ENCODE data around the gene LYRM4. TPM values are rescaled to one million over a fixed set of nuclear protein-coding genes. Genes with fewer than 3 reads are reported as not detected.

The LYRM4 gene
- total and polyA plus RNA-seq, 9 of the 15 experiments (the other 6 are each of a cell fraction or from before 2014, with no cell fraction given), result 24.2 to 69.4 (median 41.8) TPM

GRCh38 chr6:5300206-5300764 lies 39.5 kb upstream of the LYRM4 start (continued):
- TF ChIP-seq ZNF212 (CRISPR knock-in tag; IDR thresholded peaks at IDR 0.05) (no peak), HINFP (tag; conservative IDR thresholded peaks at IDR 0.05; ENCODE audit: low read depth) (no peak), FOSL1 (tag; conservative IDR thresholded peaks at IDR 0.05) (0 out of 2 replicates have a peak, but pooled peaks have one; percentile 63), RERE (CRISPR knock-in tag; IDR thresholded peaks at IDR 0.05; ENCODE audit: borderline replicate concordance) (no peak), ZNF561 (CRISPR knock-in tag; conservative IDR thresholded peaks at IDR 0.05) (no peak), CREB5 (CRISPR knock-in tag; IDR thresholded peaks at IDR 0.05) (no peak), MYC (IDR thresholded peaks at IDR 0.05; ENCODE audit: low read depth, low read length) (no peak), MYC (CRISPR knock-in tag; IDR thresholded peaks at IDR 0.05; ENCODE audit: borderline replicate concordance, low read depth) (no peak), OTX1 (CRISPR knock-in tag; IDR thresholded peaks at IDR 0.05) (no peak), LCOR (CRISPR knock-in tag; IDR thresholded peaks at IDR 0.05) (no peak), HES1 (IDR thresholded peaks at IDR 0.05; ENCODE audit: low read depth) (no peak), CGGBP1 (CRISPR knock-in tag; IDR thresholded peaks at IDR 0.05) (no peak), AFF1 (IDR thresholded peaks at IDR 0.05; ENCODE audit: low read depth in 1 of 2, partially characterized antibody in 2 of 2) (no peak), TCFL5 (CRISPR knock-in tag; conservative IDR thresholded peaks at IDR 0.05) (no peak)

All from K562 (cell line).